A549 (cell line): ENCODE data around the gene HNRNPA1. TPM values are rescaled to one million over a fixed set of nuclear protein-coding genes. Genes with fewer than 3 reads are reported as not detected.

ENCODE experiments used
- ATAC-seq, 2 experiments: fragments of 200-7000 bp in 1 of 2; fragments of >200 bp in 1 of 2; cut with Nextera tagmentation in 1 of 2; cut with Tn5 transposase in 1 of 2; 3 replicates each; pipeline versions ENCODE4 v1.8.0 to v1.9.1; 2018 to 2020; ENCODE audit warnings: mild to moderate bottlenecking in 1 of 2, moderate library complexity in 1 of 2
- CTCF ChIA-PET: fragments of 300-600 bp; sonication (Branson Sonifier 250); formaldehyde crosslinking; extraction: SDS; loops from one replicate; lab custom pipeline; 2021; ENCODE audit warnings: antibody characterized with exemption, inconsistent platforms; lab: Yijun Ruan, JAX
- POLR2A ChIA-PET: fragments of 350-600 bp; formaldehyde crosslinking; extraction: SDS; loops from one replicate; lab custom pipeline; 2021; ENCODE audit warnings: antibody characterized with exemption, inconsistent platforms; lab: Yijun Ruan, JAX
- DNase-seq, 2 experiments: peaks; one replicate each; pipeline versions ENCODE4 v3.0.0 to v3.0.0-alpha.2; 2011 to 2016; ENCODE audit warnings: low read depth in 1 of 2, low spot score in 1 of 2
- FAIRE-seq: peaks from 2 replicates; lab custom pipeline; 2011; peaks lifted over from hg19 to GRCh38; lab: Jason Lieb, UNC
- H3K27ac ChIP-seq, 2 experiments: fragments of >200 bp; sonication (Bioruptor Twin); formaldehyde crosslinking; 3 replicates each; pipeline ENCODE4 v1.5.1; 2016 to 2017
- H3K4me1 ChIP-seq: fragments of >200 bp; sonication (Bioruptor Twin); formaldehyde crosslinking; 3 replicates; pipeline ENCODE4 v1.6.1; 2016
- H3K4me2 ChIP-seq: fragments of >200 bp; sonication (Bioruptor Twin); formaldehyde crosslinking; 3 replicates; pipeline ENCODE4 v1.6.1; 2016
- H3K4me3 ChIP-seq: fragments of >200 bp; sonication (Bioruptor Twin); formaldehyde crosslinking; 3 replicates; pipeline ENCODE4 v1.5.1; 2016
- H3K9me3 ChIP-seq: fragments of >200 bp; sonication (Bioruptor Twin); formaldehyde crosslinking; 3 replicates; pipeline ENCODE4 v1.6.1; 2016
- ATOH8 ChIP-seq: fragments of 250-450 bp; sonication (Bioruptor Pico); IDR thresholded peaks from 2 replicates; pipeline ENCODE4 v1.5.0; 2020; ENCODE audit warnings: low read depth, mild to moderate bottlenecking, moderate library complexity
- CBX2 ChIP-seq: fragments of 200-600 bp; sonication (generic); IDR thresholded peaks from 2 replicates; pipeline ENCODE4 v1.6.1; 2016; ENCODE audit warnings: low read depth, mild to moderate bottlenecking, borderline replicate concordance
- CBX8 ChIP-seq: fragments of 200-600 bp; sonication (generic); IDR thresholded peaks from 2 replicates; pipeline ENCODE4 v1.6.1; 2016
- CEBPB ChIP-seq, 2 experiments: fragments of >200 bp in 1 of 2; sonication (Bioruptor Twin) in 1 of 2; formaldehyde crosslinking in 1 of 2; IDR thresholded peaks; 2 replicates each; pipeline ENCODE4 v1.6.1; 2012 to 2016
- EHF ChIP-seq: fragments of 250-450 bp; sonication (Bioruptor Pico); IDR thresholded peaks from 2 replicates; pipeline ENCODE4 v1.5.0; 2020; ENCODE audit warnings: mild to moderate bottlenecking
- ELK1 ChIP-seq: fragments of 150-350 bp; IDR thresholded peaks from 2 replicates; pipeline ENCODE4 v1.6.1; 2014; ENCODE audit warnings: low read depth, mild to moderate bottlenecking, low read length
- ESRRA ChIP-seq: fragments of 150-350 bp; IDR thresholded peaks from 2 replicates; pipeline ENCODE4 v1.6.1; 2014; ENCODE audit warnings: mild to moderate bottlenecking, low read length, borderline replicate concordance
- FOSL2 ChIP-seq, 2 experiments: fragments of 450-650 bp in 1 of 2; fragments of >200 bp in 1 of 2; sonication (Bioruptor Twin) in 1 of 2; formaldehyde crosslinking; IDR thresholded peaks; 2 replicates each; pipeline versions ENCODE4 v1.5.0 to v1.6.1; 2016 to 2020; ENCODE audit warnings: mild to moderate bottlenecking in 1 of 2, moderate library complexity in 1 of 2
- FOXS1 ChIP-seq: fragments of 250-450 bp; sonication (Bioruptor Pico); IDR thresholded peaks from 2 replicates; pipeline ENCODE4 v1.5.0; 2020; ENCODE audit warnings: mild to moderate bottlenecking, moderate library complexity
- GATA3 ChIP-seq: IDR thresholded peaks from 2 replicates; pipeline ENCODE4 v1.6.1; 2012; ENCODE audit warnings: borderline replicate concordance
- HES2 ChIP-seq: fragments of >200 bp; sonication (Bioruptor Twin); formaldehyde crosslinking; IDR thresholded peaks from 2 replicates; pipeline ENCODE4 v1.6.1; 2016
- HOXA7 ChIP-seq: fragments of 250-450 bp; sonication (Bioruptor Pico); IDR thresholded peaks from 2 replicates; pipeline ENCODE4 v1.5.0; 2020; ENCODE audit warnings: mild to moderate bottlenecking, moderate library complexity
- HOXB5 ChIP-seq: fragments of 250-450 bp; sonication (Bioruptor Pico); IDR thresholded peaks from 2 replicates; pipeline ENCODE4 v1.5.0; 2020; ENCODE audit warnings: mild to moderate bottlenecking, moderate library complexity
- JUN ChIP-seq, 2 experiments: fragments of >200 bp; sonication (Bioruptor Twin); formaldehyde crosslinking; IDR thresholded peaks; 2 replicates in 1 of 2; 3 replicates in 1 of 2; pipeline ENCODE4 v1.6.1; 2016 to 2017
- JUNB ChIP-seq: fragments of >200 bp; sonication (Bioruptor Twin); formaldehyde crosslinking; IDR thresholded peaks from 2 replicates; pipeline ENCODE4 v1.6.1; 2016
- MAFK ChIP-seq: fragments of 450-650 bp; IDR thresholded peaks from 2 replicates; pipeline ENCODE4 v1.6.1; 2014; ENCODE audit not compliant: partially characterized antibody
- MAX ChIP-seq: IDR thresholded peaks from 2 replicates; pipeline ENCODE4 v1.6.1; 2012
- MAZ ChIP-seq: fragments of 150-350 bp; IDR thresholded peaks from 2 replicates; pipeline ENCODE4 v1.6.1; 2014; ENCODE audit warnings: antibody characterized with exemption, low read depth, low read length, borderline replicate concordance
- MYC ChIP-seq: IDR thresholded peaks from 2 replicates; pipeline ENCODE4 v1.6.1; 2012; ENCODE audit warnings: mild to moderate bottlenecking, inconsistent platforms, low read length, improper control_type of control experiment, borderline replicate concordance
- NFE2L2 ChIP-seq: fragments of 150-350 bp; conservative IDR thresholded peaks from 2 replicates; pipeline ENCODE4 v1.6.1; 2014; ENCODE audit warnings: low read length
- NR3C1 ChIP-seq: fragments of >200 bp; sonication (Bioruptor Twin); formaldehyde crosslinking; IDR thresholded peaks from 3 replicates; pipeline ENCODE4 v1.6.1; 2017
- PHF8 ChIP-seq: fragments of 200-600 bp; sonication (generic); IDR thresholded peaks from 2 replicates; pipeline ENCODE4 v1.6.1; 2016; ENCODE audit warnings: low read depth, mild to moderate bottlenecking, antibody characterized with exemption, moderate library complexity, borderline replicate concordance
- POLR2A ChIP-seq: IDR thresholded peaks from 2 replicates; pipeline ENCODE4 v1.6.1; 2012; ENCODE audit warnings: mild to moderate bottlenecking, low read length
- RAD21 ChIP-seq, 2 experiments: fragments of >200 bp in 1 of 2; sonication (Bioruptor Twin) in 1 of 2; formaldehyde crosslinking in 1 of 2; IDR thresholded peaks in 1 of 2; conservative IDR thresholded peaks in 1 of 2; 2 replicates in 1 of 2; 3 replicates in 1 of 2; pipeline ENCODE4 v1.6.1; 2012 to 2018; ENCODE audit warnings: inconsistent platforms in 1 of 2
- RARB ChIP-seq: fragments of 250-450 bp; sonication (Bioruptor Pico); IDR thresholded peaks from 2 replicates; pipeline ENCODE4 v1.8.0; 2021; ENCODE audit warnings: mild to moderate bottlenecking, moderate library complexity
- REST ChIP-seq: fragments of 200-600 bp; sonication (generic); IDR thresholded peaks from 2 replicates; pipeline ENCODE4 v1.6.1; 2016; ENCODE audit warnings: antibody characterized with exemption, mild to moderate bottlenecking, moderate library complexity
- RFX5 ChIP-seq: fragments of 450-650 bp; IDR thresholded peaks from 2 replicates; pipeline ENCODE4 v1.7.1; 2014; ENCODE audit warnings: antibody characterized with exemption, mild to moderate bottlenecking, moderate library complexity
- RNF2 ChIP-seq: fragments of 200-600 bp; sonication (generic); IDR thresholded peaks from 2 replicates; pipeline ENCODE4 v1.6.1; 2016; ENCODE audit warnings: low read depth, mild to moderate bottlenecking, antibody characterized with exemption, moderate library complexity, borderline replicate concordance
- USF2 ChIP-seq: fragments of 450-650 bp; IDR thresholded peaks from 2 replicates; pipeline ENCODE4 v1.6.1; 2014; ENCODE audit warnings: antibody characterized with exemption
- ZC3H11A ChIP-seq: fragments of 450-650 bp; IDR thresholded peaks from 2 replicates; pipeline ENCODE4 v1.6.1; 2014; ENCODE audit warnings: antibody characterized with exemption, mild to moderate bottlenecking
- ZFP36 ChIP-seq: fragments of 450-650 bp; IDR thresholded peaks from 2 replicates; pipeline ENCODE4 v1.6.1; 2014; ENCODE audit warnings: borderline replicate concordance; ENCODE audit not compliant: partially characterized antibody
- ZNF302 ChIP-seq: fragments of 250-450 bp; sonication (Bioruptor Pico); IDR thresholded peaks from 2 replicates; pipeline ENCODE4 v1.9.0; 2021; ENCODE audit warnings: inconsistent platforms, mild to moderate bottlenecking, moderate library complexity
- WGBS: methylation state at CpG from one replicate; pipeline ENCODE4 v1.1.6; 2017; ENCODE audit errors: missing lambda C conversion rate; 5-methylcytosine and 5-hydroxymethylcytosine counted together
- polyA minus RNA-seq: library from RNA; depleted of rRNA, polyadenylated mRNA; stranded (reverse); fragments of >200 nt; gene quantifications from 2 replicates; pipeline ENCODE4 v1.2.3, GENCODE V29; 2011; rRNA and poly(A)+ RNA removed
- polyA plus RNA-seq, 4 experiments: library from polyadenylated mRNA; depleted of rRNA in 3 of 4; stranded (reverse); fragments of >200 nt; fragmentation: RNase III in 1 of 4; extraction: RNeasy Plus Mini Kit Qiagen cat#74134 plus additional on column Dnase treatment in 1 of 4; gene quantifications; 2 replicates in 3 of 4; 3 replicates in 1 of 4; pipeline ENCODE4 v1.2.3, GENCODE V29; 2011 to 2017

The HNRNPA1 gene
- polyA plus RNA-seq (2011; rRNA removed) (622 and 880 TPM in 2 replicates), polyA plus RNA-seq (2017; fragmentation: RNase III; extraction: RNeasy Plus Mini Kit Qiagen cat#74134 plus additional on column Dnase treatment) (1,469 to 1,640 TPM (median 1,479 TPM) in 3 replicates), polyA minus RNA-seq (458 and 595 TPM in 2 replicates)
- polyA plus RNA-seq (2012; cell fraction: cytosol; rRNA removed): 676 and 739 TPM in 2 replicates
- 280 and 503 TPM in 2 replicates for polyA plus RNA-seq (2012; cell fraction: nucleus; rRNA removed)

GRCh38 chr12:54280468-54281260, at the start of gene HNRNPA1:
Gene HNRNPA1, plus strand, starts transcription at chr12:54280726. Its CDS starts 82 bp downstream, at chr12:54280808.
- Histone ChIP-seq H3K9me3 (no peaks in the 10 kb centered on the region), H3K4me2 (peak within 1 kb of the TSS; percentile 93), H3K27ac (peak within 1 kb of the TSS; percentile 87 to 96), H3K4me3 (peak within 1 kb of the TSS; percentile 88), H3K4me1 (peaks cover 29% of the 10 kb centered on the region)
- ChIA-PET POLR2A (interaction anchor here (0.7 to 3.3 kb wide), 24 partner anchors 8 to 263 kb away, joined by 3 to 40 read pairs (median 7); partner anchors contain the start of genes COPZ1 and NFE2), CTCF (interaction anchor here (0.9 to 1.3 kb wide), 7 partner anchors 19 to 81 kb away, joined by 3 to 5 read pairs (median 3); partner anchors contain the start of gene COPZ1)
- WGBS: under 1% methylated on average over 48 of the region's 48 CpGs
- peak; percentile 99 to 100 for DNase-seq
- peak; percentile 7 for FAIRE-seq
- peak; percentile 87 to 89 for ATAC-seq
- TF ChIP-seq MAX (peak; percentile 98), ZC3H11A (no peak), ZNF302 (CRISPR knock-in tag) (no peak), REST (no peak; the same call in 1 of the 2 replicates), ESRRA (no peak), RARB (CRISPR knock-in tag) (peak; percentile 62), RNF2 (no peak), MAZ (no peak), MAFK (no peak), ZFP36 (no peak), RAD21 (conservative IDR thresholded peaks at IDR 0.05 in 1 of 2, IDR thresholded peaks at IDR 0.05 in 1 of 2) (no peak), EHF (CRISPR knock-in tag) (no peak), MYC (peak; percentile 99), POLR2A (peak; percentile 98), FOXS1 (CRISPR knock-in tag) (no peak), JUNB (no peak), GATA3 (no peak; the same call in 1 of the 2 replicates), CBX2 (no peak), JUN (IDR thresholded peaks at IDR 0.05) (peak; percentile 98 to 99), HES2 (no peak), HOXA7 (CRISPR knock-in tag) (0 out of 2 replicates have a peak, but pooled peaks have one; percentile 56), FOSL2 (IDR thresholded peaks at IDR 0.05) (no peak), FOSL2 (CRISPR knock-in tag; IDR thresholded peaks at IDR 0.05) (no peak; the same call in none of the 2 replicates), CBX8 (no peak), NFE2L2 (no peak), PHF8 (peak; percentile 95), HOXB5 (CRISPR knock-in tag) (no peak; the same call in 1 of the 2 replicates), NR3C1 (no peak), RFX5 (peak; percentile 67), ELK1 (no peak), USF2 (no peak), CEBPB (IDR thresholded peaks at IDR 0.05) (no peak), ATOH8 (no peak)
